K562 (cell line): ENCODE measurements around the gene MED15. TPM values are rescaled to one million over a fixed set of nuclear protein-coding genes. Genes with fewer than 3 reads are reported as not detected.
A peak's percentile ranks its signal among the peaks of the same experiment; 100 is the strongest.

Experiments used
- BHLHE40 ChIP-seq: IDR thresholded peaks from 2 replicates; pipeline ENCODE4 v1.6.1; 2011; ENCODE audit warnings: low read length, improper control_type of control experiment
- CBFA2T3 ChIP-seq: fragments of 450-650 bp; IDR thresholded peaks from 2 replicates; pipeline ENCODE4 v1.6.1; 2017
- CREM ChIP-seq: IDR thresholded peaks from 2 replicates; pipeline ENCODE4 v1.6.1; 2014; ENCODE audit warnings: antibody characterized with exemption, low read depth
- CTBP1 ChIP-seq: fragments of 450-650 bp; IDR thresholded peaks from 2 replicates; pipeline ENCODE4 v1.6.1; 2016; ENCODE audit warnings: borderline replicate concordance
- EGR1 ChIP-seq: fragments of 450-650 bp; conservative IDR thresholded peaks from 2 replicates; pipeline ENCODE4 v1.6.1; 2017; ENCODE audit warnings: mild to moderate bottlenecking
- FOXA3 ChIP-seq, 2 experiments: fragments of 450-650 bp in 1 of 2; sonication (generic) in 1 of 2; formaldehyde crosslinking; IDR thresholded peaks in 1 of 2; conservative IDR thresholded peaks in 1 of 2; 2 replicates each; pipeline versions ENCODE4 v1.4.0 to v1.8.0; 2020 to 2022; ENCODE audit warnings: mild to moderate bottlenecking in 2 of 2, missing genetic modification reagents in 1 of 2
- FOXP1 ChIP-seq: sonication (generic); formaldehyde crosslinking; IDR thresholded peaks from 2 replicates; pipeline ENCODE4 v1.8.0; 2022; ENCODE audit warnings: mild to moderate bottlenecking, missing genetic modification reagents
- HIVEP1 ChIP-seq: fragments of 250-450 bp; sonication (Bioruptor Pico); IDR thresholded peaks from 2 replicates; pipeline ENCODE4 v1.4.0; 2020; ENCODE audit warnings: mild to moderate bottlenecking
- HNRNPK ChIP-seq: fragments of 200-400 bp; formaldehyde crosslinking; IDR thresholded peaks from one replicate; pipeline ENCODE4 v1.6.1; 2018; ENCODE audit warnings: mild to moderate bottlenecking, low read depth, low read length; ENCODE audit not compliant: poor library complexity, severe bottlenecking
- KLF13 ChIP-seq: fragments of 450-650 bp; IDR thresholded peaks from 2 replicates; pipeline ENCODE4 v1.6.1; 2016; ENCODE audit warnings: missing genetic modification characterization, low read depth, mild to moderate bottlenecking, missing compliant biosample characterization, moderate library complexity, borderline replicate concordance
- NCOR1 ChIP-seq: fragments of 450-650 bp; IDR thresholded peaks from 2 replicates; pipeline ENCODE4 v1.6.1; 2016; ENCODE audit warnings: mild to moderate bottlenecking, moderate library complexity
- SP2 ChIP-seq: IDR thresholded peaks from 2 replicates; pipeline ENCODE4 v1.6.1; 2011; ENCODE audit warnings: mild to moderate bottlenecking, low read depth, low read length, moderate library complexity; ENCODE audit not compliant: poor library complexity, severe bottlenecking; ENCODE audit errors: extremely low read depth
- ZBED1 ChIP-seq: IDR thresholded peaks from 2 replicates; pipeline ENCODE4 v1.6.1; 2014
- ZBTB1 ChIP-seq: sonication (generic); formaldehyde crosslinking; IDR thresholded peaks from 2 replicates; pipeline ENCODE4 v1.8.1; 2023; ENCODE audit warnings: missing genetic modification reagents, low read depth, mild to moderate bottlenecking, borderline replicate concordance
- ZBTB17 ChIP-seq: fragments of 450-650 bp; formaldehyde crosslinking; IDR thresholded peaks from 2 replicates; pipeline ENCODE4 v1.4.0; 2020; ENCODE audit warnings: mild to moderate bottlenecking
- ZNF23 ChIP-seq: fragments of 250-450 bp; sonication (Bioruptor Pico); IDR thresholded peaks from 2 replicates; pipeline ENCODE4 v1.4.0; 2020; ENCODE audit warnings: mild to moderate bottlenecking
- ZNF263 ChIP-seq: sonication (generic); formaldehyde crosslinking; IDR thresholded peaks from 2 replicates; pipeline ENCODE4 v1.8.0; 2022; ENCODE audit warnings: mild to moderate bottlenecking, missing genetic modification reagents, borderline replicate concordance
- polyA plus RNA-seq, 8 experiments: library from polyadenylated mRNA; depleted of rRNA in 4 of 8; stranded (reverse) in 5 of 8; unstranded in 3 of 8; fragments of >200 nt; fragmentation: Nextera tagmentation in 2 of 8; fragmentation: Illumina TruSeq in 1 of 8; extraction: Ambion mirVana in 2 of 8; extraction: Trizol in 1 of 8; gene quantifications; 2 replicates each; pipeline versions ENCODE4 v1.2.1 to v1.2.3, GENCODE V29; 2011 to 2014; ENCODE audit warnings: inconsistent platforms in 1 of 8, missing spikeins in 1 of 8
- total RNA-seq, 7 experiments: library from RNA; depleted of rRNA in 6 of 7; stranded (reverse); fragments of >200 nt in 6 of 7; fragmentation: Illumina TruSeq in 2 of 7; extraction: Trizol in 2 of 7; gene quantifications; 2 replicates each; pipeline versions ENCODE4 v1.2.1 to v1.2.3, GENCODE V29; 2011 to 2021; ENCODE audit warnings: low replicate concordance in 1 of 7
- TF ChIP-seq, protein P1 (sequence below): fragments of 250-450 bp; sonication (Bioruptor Pico); IDR thresholded peaks from 2 replicates; pipeline ENCODE4 v1.9.0; 2021; ENCODE audit warnings: mild to moderate bottlenecking
- TF ChIP-seq, protein P2 (sequence below): sonication (generic); formaldehyde crosslinking; IDR thresholded peaks from 2 replicates; pipeline ENCODE4 v1.8.1; 2023; ENCODE audit warnings: mild to moderate bottlenecking, missing genetic modification reagents, moderate library complexity
- TF ChIP-seq, protein P3 (sequence below): sonication (generic); formaldehyde crosslinking; IDR thresholded peaks from 2 replicates; pipeline ENCODE4 v1.8.0; 2022; ENCODE audit warnings: mild to moderate bottlenecking, missing genetic modification reagents

Gene MED15
- total and polyA plus RNA-seq, 9 of the 15 experiments (the other 6 are each of a cell fraction or from before 2014, with no cell fraction given), result 4.0 to 271 (median 60.1) TPM

DNA sequence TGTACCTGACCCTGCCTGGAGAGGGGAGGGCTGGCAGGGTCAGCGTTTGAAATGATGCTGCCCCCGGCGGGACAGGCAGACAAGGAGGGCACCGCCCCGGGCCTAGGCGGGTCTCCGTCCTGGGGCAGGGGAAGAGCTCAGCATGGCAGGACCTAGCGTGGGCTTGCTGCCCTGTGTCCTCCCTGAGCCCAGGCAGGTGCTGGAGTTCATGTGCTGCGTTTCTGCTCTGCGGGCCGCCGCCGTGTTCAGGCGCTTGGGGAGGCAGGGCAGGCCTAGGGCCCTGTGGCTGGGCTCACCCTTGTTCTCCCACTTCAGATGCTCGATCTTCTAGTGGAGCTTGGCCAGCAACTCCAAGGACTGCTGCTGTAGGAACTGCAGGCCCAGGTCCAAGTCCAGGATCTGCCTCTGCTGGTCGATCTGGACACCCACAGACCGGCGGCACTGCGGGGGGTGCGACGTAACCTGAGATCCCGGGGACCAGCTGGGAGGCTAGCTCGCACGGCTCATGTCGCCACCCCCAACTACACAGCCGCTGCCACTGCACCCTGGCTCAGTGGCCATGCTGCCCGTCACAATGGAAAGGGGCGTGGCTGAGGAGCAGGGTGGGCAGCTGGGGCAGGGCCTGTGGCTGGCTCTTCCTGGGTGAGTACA lies 84.4 kb downstream of the MED15 start (continued):
- TF ChIP-seq SP2 (no peak), CBFA2T3 (no peak; the same call in 1 of the 2 replicates), BHLHE40 (0 out of 2 replicates have a peak, but pooled peaks have one; percentile 26), ZBTB1 (CRISPR knock-in tag) (0 out of 2 replicates have a peak, but pooled peaks have one; percentile 52), CTBP1 (peak; percentile 39; the same call in 1 of the 2 replicates), KLF13 (tag) (peak; percentile 21; the same call in 1 of the 2 replicates), CREM (peak; percentile 59), ZNF263 (CRISPR knock-in tag) (0 out of 2 replicates have a peak, but pooled peaks have one; percentile 9), ZNF23 (CRISPR knock-in tag) (no peak), ZBED1 (0 out of 2 replicates have a peak, but pooled peaks have one; percentile 55), NCOR1 (no peak), EGR1 (peak; percentile 9; the same call in 1 of the 2 replicates), ZBTB17 (CRISPR knock-in tag) (peak; percentile 71; the same call in 1 of the 2 replicates), HNRNPK (no peak), FOXA3 (CRISPR knock-in tag; conservative IDR thresholded peaks at IDR 0.05 in 1 of 2, IDR thresholded peaks at IDR 0.05 in 1 of 2) (peak in 1 of 2 experiments; percentile 86; a peak in 2 of 4 replicates), FOXP1 (CRISPR knock-in tag) (peak; percentile 80; the same call in 1 of the 2 replicates), HIVEP1 (CRISPR knock-in tag) (0 out of 2 replicates have a peak, but pooled peaks have one; percentile 50)
- TF ChIP-seq, protein P1, sequence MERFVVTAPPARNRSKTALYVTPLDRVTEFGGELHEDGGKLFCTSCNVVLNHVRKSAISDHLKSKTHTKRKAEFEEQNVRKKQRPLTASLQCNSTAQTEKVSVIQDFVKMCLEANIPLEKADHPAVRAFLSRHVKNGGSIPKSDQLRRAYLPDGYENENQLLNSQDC (CRISPR knock-in tag), result no peak
- TF ChIP-seq, protein P2, sequence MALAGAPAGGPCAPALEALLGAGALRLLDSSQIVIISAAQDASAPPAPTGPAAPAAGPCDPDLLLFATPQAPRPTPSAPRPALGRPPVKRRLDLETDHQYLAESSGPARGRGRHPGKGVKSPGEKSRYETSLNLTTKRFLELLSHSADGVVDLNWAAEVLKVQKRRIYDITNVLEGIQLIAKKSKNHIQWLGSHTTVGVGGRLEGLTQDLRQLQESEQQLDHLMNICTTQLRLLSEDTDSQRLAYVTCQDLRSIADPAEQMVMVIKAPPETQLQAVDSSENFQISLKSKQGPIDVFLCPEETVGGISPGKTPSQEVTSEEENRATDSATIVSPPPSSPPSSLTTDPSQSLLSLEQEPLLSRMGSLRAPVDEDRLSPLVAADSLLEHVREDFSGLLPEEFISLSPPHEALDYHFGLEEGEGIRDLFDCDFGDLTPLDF, result no peak
- TF ChIP-seq, protein P3, sequence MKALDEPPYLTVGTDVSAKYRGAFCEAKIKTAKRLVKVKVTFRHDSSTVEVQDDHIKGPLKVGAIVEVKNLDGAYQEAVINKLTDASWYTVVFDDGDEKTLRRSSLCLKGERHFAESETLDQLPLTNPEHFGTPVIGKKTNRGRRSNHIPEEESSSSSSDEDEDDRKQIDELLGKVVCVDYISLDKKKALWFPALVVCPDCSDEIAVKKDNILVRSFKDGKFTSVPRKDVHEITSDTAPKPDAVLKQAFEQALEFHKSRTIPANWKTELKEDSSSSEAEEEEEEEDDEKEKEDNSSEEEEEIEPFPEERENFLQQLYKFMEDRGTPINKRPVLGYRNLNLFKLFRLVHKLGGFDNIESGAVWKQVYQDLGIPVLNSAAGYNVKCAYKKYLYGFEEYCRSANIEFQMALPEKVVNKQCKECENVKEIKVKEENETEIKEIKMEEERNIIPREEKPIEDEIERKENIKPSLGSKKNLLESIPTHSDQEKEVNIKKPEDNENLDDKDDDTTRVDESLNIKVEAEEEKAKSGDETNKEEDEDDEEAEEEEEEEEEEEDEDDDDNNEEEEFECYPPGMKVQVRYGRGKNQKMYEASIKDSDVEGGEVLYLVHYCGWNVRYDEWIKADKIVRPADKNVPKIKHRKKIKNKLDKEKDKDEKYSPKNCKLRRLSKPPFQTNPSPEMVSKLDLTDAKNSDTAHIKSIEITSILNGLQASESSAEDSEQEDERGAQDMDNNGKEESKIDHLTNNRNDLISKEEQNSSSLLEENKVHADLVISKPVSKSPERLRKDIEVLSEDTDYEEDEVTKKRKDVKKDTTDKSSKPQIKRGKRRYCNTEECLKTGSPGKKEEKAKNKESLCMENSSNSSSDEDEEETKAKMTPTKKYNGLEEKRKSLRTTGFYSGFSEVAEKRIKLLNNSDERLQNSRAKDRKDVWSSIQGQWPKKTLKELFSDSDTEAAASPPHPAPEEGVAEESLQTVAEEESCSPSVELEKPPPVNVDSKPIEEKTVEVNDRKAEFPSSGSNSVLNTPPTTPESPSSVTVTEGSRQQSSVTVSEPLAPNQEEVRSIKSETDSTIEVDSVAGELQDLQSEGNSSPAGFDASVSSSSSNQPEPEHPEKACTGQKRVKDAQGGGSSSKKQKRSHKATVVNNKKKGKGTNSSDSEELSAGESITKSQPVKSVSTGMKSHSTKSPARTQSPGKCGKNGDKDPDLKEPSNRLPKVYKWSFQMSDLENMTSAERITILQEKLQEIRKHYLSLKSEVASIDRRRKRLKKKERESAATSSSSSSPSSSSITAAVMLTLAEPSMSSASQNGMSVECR, result 0 out of 2 replicates have a peak, but pooled peaks have one; percentile 41
